Measurements from ENCODE around the gene ZNF764.

- TF ChIP-seq CTCF (IDR thresholded peaks at IDR 0.05) (no peak), POLR2A (IDR thresholded peaks at IDR 0.05) (no peak)
Measured at GRCh38 chr16:30541502-30542329, 16.5 kb downstream of the ZNF764 start.

All from lower leg skin (tissue), 3 donors.